Amniotic epithelial cell (primary cell): ENCODE results near the gene ZNF746.

Experiments
- DNase-seq: peaks from one replicate; pipeline ENCODE4 v3.0.0-alpha.2; 2010; ENCODE audit warnings: low read depth

The ZNF746 gene

DNA sequence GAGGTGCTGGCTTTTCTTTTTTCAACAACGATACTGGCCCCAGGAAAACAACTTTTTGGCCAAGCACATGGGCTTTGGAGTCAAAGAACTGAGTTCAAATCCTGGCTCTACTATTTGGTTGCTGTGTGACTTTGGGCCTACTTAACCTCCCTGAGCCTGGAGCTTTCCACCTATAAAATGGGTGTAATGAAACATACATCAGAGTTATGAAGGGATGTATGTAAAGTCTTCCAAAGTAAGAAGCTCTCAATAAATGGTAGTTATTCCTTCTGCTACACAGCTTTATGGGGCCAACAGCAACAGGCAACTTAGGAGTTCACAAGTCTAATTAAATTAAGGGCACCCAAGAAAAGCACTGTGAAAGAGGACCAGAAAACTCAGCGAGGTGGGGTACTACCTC is 69.7 kb downstream of the ZNF746 start:
- DNase-seq, result no peak

DNA sequence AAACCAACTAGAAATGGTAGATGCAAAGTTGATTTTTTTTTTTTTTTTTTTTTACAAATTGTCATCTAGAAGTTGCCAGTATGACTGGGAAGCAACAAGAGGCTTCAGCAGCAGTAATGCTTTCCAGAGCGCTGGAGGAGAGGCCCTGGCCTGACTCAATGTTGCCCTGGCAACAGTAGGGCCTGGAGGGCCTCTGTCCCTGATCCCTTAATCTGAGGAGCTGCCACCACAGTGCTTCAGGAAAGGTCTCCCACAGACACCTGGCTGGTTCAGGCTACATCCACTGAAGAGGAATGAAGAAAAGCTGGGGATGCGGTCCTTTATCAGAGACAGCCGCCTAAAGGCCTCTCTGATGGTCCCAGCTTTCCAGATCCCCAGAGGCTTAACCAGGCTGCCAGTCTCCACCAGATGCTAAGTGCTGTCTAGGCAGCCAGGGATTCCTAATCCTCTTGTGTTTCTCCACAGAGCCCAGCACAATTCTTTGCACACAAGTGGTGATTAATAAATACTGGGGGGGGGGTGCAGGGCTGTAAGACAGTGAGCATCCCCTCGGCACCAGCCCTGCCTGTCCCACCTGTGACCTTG is 70.4 kb downstream of the ZNF746 start:
- DNase-seq, result peak; percentile 21

DNA sequence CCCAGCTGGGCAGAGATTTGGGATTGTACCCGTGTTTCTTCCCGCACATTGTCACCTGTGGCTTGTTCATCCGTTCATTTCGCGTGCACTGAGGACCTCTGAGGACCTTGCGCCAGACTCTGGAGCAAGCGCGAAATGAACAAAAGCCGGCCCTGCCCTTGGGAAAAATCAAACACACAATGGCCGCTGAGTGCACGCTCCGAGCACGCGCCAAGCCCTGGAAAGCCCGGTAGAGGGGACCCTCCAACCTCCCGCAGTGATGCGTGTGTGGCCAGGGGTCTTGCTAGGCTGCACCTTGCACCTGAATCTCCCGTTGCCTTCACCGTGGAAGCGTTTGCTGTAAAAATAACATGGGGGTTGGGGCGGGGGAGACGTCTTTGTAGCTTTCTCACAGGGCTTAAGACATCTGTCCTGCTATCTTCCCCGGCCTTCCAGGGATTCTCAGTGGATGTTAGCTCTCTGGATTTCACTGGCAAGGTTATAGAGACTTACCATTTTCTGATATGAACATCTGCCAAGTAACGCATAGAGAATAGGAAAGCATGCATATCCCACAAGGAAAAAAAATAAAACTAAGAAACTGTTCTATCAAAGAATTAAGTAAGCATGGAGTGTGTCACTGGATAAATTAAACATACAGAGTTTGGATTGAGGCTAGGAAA is 74.0 kb downstream of the ZNF746 start:
- DNase-seq, result no peak

DNA sequence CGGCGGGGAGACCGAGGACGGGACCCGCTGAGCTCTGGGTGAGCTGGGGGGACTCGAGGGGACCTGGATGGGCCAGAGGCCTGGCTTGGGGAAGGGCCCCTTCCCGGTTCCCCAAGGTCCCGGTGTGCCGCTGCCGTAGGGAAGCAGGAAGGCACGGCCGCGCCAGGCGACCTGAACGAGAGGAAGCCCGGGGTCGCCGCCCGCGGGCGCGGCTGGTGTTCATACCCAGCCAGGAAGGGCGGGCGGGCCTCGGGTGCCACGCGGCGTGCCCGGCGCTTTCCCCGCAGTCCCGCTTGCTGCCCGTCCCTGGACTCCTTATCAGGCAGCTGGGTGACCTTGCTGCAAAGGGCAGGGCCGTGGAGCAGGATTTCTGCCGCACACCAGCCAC is 74.7 kb downstream of the ZNF746 start:
- no peak for DNase-seq
